Thyroid gland (tissue), 4 donors: ENCODE measurements around the gene PLEKHG7.

ENCODE experiments used
- CTCF ChIP-seq, 6 experiments: fragments of 200-600 bp in 3 of 6; fragments of 450-650 bp in 3 of 6; sonication (generic) in 3 of 6; IDR thresholded peaks; one replicate each; pipeline ENCODE4 v1.5.1; 2016 to 2019; ENCODE audit warnings: antibody characterized with exemption in 6 of 6, mild to moderate bottlenecking in 2 of 6, inconsistent platforms in 1 of 6, moderate library complexity in 1 of 6
- POLR2A ChIP-seq, 2 donors: fragments of 450-650 bp; IDR thresholded peaks; one replicate each; pipeline ENCODE4 v1.6.1; 2017; ENCODE audit warnings: antibody characterized with exemption in 2 of 2, mild to moderate bottlenecking in 2 of 2, moderate library complexity in 1 of 2

GRCh38 chr12:92654929-92655328, 47.9 kb upstream of the PLEKHG7 start:
- TF ChIP-seq POLR2A (IDR thresholded peaks at IDR 0.05) (no peak), CTCF (IDR thresholded peaks at IDR 0.05) (no peak)
